ENCODE results near the gene NDOR1. TPM values are rescaled to one million over a fixed set of nuclear protein-coding genes. Genes with fewer than 3 reads are reported as not detected.

Gene NDOR1
- polyA plus RNA-seq, 2 of the 4 experiments (the other 2 are of a cell fraction), result 5.6 to 19.5 TPM

GRCh38 chr9:137170486-137171148 is 34.9 kb upstream of the NDOR1 start:
- Histone ChIP-seq H3K9me3 (no peaks in the 10 kb centered on the region), H3K4me2 (no peak overlapping the region), H3K4me3 (no peak overlapping the region), H3K27ac (no peak overlapping the region), H3K4me1 (peaks cover 27% of the 10 kb centered on the region)
- 70% methylated on average over 12 of the region's 14 CpGs for WGBS (ENCODE audit: missing lambda C conversion rate)
- CTCF ChIA-PET, result interaction anchor here (0.5 to 16.5 kb wide), 10 partner anchors 8 to 141 kb away, joined by 3 to 156 read pairs (median 6); partner anchors contain the start of genes ANAPC2, RNF224 and SSNA1
- FAIRE-seq (no peak), DNase-seq (ENCODE audit: low read depth in 1 of 2, low spot score in 1 of 2) (no peak), ATAC-seq (no peak)
- POLR2A ChIA-PET, result interaction anchor here (1.8 kb wide), 1 partner anchor 41 kb away, joined by 7 read pairs; no protein-coding TSS in a partner anchor
- TF ChIP-seq, protein P1, sequence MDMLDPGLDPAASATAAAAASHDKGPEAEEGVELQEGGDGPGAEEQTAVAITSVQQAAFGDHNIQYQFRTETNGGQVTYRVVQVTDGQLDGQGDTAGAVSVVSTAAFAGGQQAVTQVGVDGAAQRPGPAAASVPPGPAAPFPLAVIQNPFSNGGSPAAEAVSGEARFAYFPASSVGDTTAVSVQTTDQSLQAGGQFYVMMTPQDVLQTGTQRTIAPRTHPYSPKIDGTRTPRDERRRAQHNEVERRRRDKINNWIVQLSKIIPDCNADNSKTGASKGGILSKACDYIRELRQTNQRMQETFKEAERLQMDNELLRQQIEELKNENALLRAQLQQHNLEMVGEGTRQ (IDR thresholded peaks at IDR 0.05), result no peak
- TF ChIP-seq ZC3H11A (IDR thresholded peaks at IDR 0.05) (no peak), NPAS2 (CRISPR knock-in tag; IDR thresholded peaks at IDR 0.05; ENCODE audit: borderline replicate concordance) (no peak), CBX2 (IDR thresholded peaks at IDR 0.05; ENCODE audit: borderline replicate concordance, low read depth) (no peak), ZSCAN20 (CRISPR knock-in tag; IDR thresholded peaks at IDR 0.05) (no peak), MYC (IDR thresholded peaks at IDR 0.05; ENCODE audit: borderline replicate concordance, low read length) (no peak), POLR2A (IDR thresholded peaks at IDR 0.05; ENCODE audit: low read length) (no peak), CBX8 (IDR thresholded peaks at IDR 0.05) (no peak), TFCP2L1 (CRISPR knock-in tag; IDR thresholded peaks at IDR 0.05) (no peak), NFE2L2 (conservative IDR thresholded peaks at IDR 0.05; ENCODE audit: low read length) (no peak), HOXB5 (CRISPR knock-in tag; IDR thresholded peaks at IDR 0.05) (no peak), HEYL (CRISPR knock-in tag; IDR thresholded peaks at IDR 0.05) (no peak), FOSL2 (IDR thresholded peaks at IDR 0.05) (no peak), FOSL2 (CRISPR knock-in tag; IDR thresholded peaks at IDR 0.05) (no peak), RCOR1 (IDR thresholded peaks at IDR 0.05; ENCODE audit: low read depth, low read length) (no peak), ATOH8 (CRISPR knock-in tag; IDR thresholded peaks at IDR 0.05; ENCODE audit: low read depth) (no peak), KDM5A (IDR thresholded peaks at IDR 0.05) (no peak)
- TF ChIP-seq, protein P2, sequence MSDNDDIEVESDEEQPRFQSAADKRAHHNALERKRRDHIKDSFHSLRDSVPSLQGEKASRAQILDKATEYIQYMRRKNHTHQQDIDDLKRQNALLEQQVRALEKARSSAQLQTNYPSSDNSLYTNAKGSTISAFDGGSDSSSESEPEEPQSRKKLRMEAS (IDR thresholded peaks at IDR 0.05), result no peak
- TF ChIP-seq, protein P3, sequence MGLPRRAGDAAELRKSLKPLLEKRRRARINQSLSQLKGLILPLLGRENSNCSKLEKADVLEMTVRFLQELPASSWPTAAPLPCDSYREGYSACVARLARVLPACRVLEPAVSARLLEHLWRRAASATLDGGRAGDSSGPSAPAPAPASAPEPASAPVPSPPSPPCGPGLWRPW (IDR thresholded peaks at IDR 0.05), result no peak

- ChIA-PET CTCF (interaction anchor here (0.9 to 16.5 kb wide), 9 partner anchors 8 to 142 kb away, joined by 3 to 156 read pairs (median 6); partner anchors contain the start of genes ANAPC2, RNF224 and SSNA1), POLR2A (interaction anchor here (1.3 kb wide), 1 partner anchor 17 kb away, joined by 3 read pairs; the partner anchor contains the start of genes ANAPC2 and SSNA1)
- WGBS (ENCODE audit: missing lambda C conversion rate), result 84% methylated on average over 21 of the region's 22 CpGs
- DNase-seq (ENCODE audit: low read depth in 1 of 2, low spot score in 1 of 2) (no peak), FAIRE-seq (no peak), ATAC-seq (no peak)
- no peak for TF ChIP-seq TP53 (CRISPR knock-in tag; IDR thresholded peaks at IDR 0.05)
- H3K4me3 ChIP-seq, result no peak overlapping the region
- no peaks in the 10 kb centered on the region for H3K9me3 ChIP-seq
- peaks cover 27% of the 10 kb centered on the region for H3K4me1 ChIP-seq
- H3K4me2 ChIP-seq, result no peak overlapping the region
- H3K27ac ChIP-seq, result no peak overlapping the region
Measured at GRCh38 chr9:137171149-137171900, 34.2 kb upstream of the NDOR1 start.
